Stimulated activated CD8-positive, alpha-beta memory T cell treated with anti-CD3 and anti-CD28 coated beads, Interleukin-2, amount 100 ng/mL, for 48 hours (primary cell): Measurements from ENCODE around the gene HECTD4.
"Not testable (repeated sequence)": the region's sequence is repeated elsewhere in the genome, so short reads cannot be mapped to it uniquely, and the experiment has no call there.

ENCODE experiments used
- DNase-seq, 2 donors: peaks; one replicate each; pipeline ENCODE4 v3.0.0-alpha.2; 2020; ENCODE audit warnings: low read depth in 2 of 2

HECTD4 gene

GRCh38 chr12:112121780-112122565 is 260.3 kb downstream of the HECTD4 start:
- no peak for DNase-seq

- no peak for DNase-seq
These were observed 264.5 kb downstream of the HECTD4 start for GRCh38 chr12:112117685-112118084.

GRCh38 chr12:112116232-112117060 is 265.8 kb downstream of the HECTD4 start:
- DNase-seq: no peak

GRCh38 chr12:112115259-112116045 is 266.8 kb downstream of the HECTD4 start:
- DNase-seq: no peak

- DNase-seq: no peak
These were observed 269.7 kb downstream of the HECTD4 start for GRCh38 chr12:112112409-112113133.

- no peak for DNase-seq
These were observed 270.3 kb downstream of the HECTD4 start for GRCh38 chr12:112111931-112112330.

GRCh38 chr12:112110787-112111662 is 271.2 kb downstream of the HECTD4 start:
- DNase-seq: not testable (repeated sequence)
